ENCODE results near the gene ZSCAN22.

Gene ZSCAN22

GRCh38 chr19:58353717-58354477 lies 27.1 kb downstream of the ZSCAN22 start:
- H3K27me3 ChIP-seq (replicated peaks; ENCODE audit: control insufficient read depth, insufficient read depth, low read length) = no peaks in the 10 kb centered on the region
- TF ChIP-seq CTCF (IDR thresholded peaks at IDR 0.05; ENCODE audit: insufficient read depth, low read length, poor library complexity, severe bottlenecking) = no peak
- DNase-seq (ENCODE audit: extremely low read depth, insufficient read length) = no peak
- peaks cover 2% of the 10 kb centered on the region for H3K36me3 ChIP-seq (ENCODE audit: control insufficient read depth, insufficient read depth, low read length)
- no peak overlapping the region for H3K4me3 ChIP-seq (replicated peaks; ENCODE audit: low read depth, low read length)

GRCh38 chr19:58354478-58355030 lies 27.8 kb downstream of the ZSCAN22 start:
- TF ChIP-seq CTCF (IDR thresholded peaks at IDR 0.05; ENCODE audit: insufficient read depth, low read length, poor library complexity, severe bottlenecking) = no peak
- peaks cover 2% of the 10 kb centered on the region for H3K36me3 ChIP-seq (ENCODE audit: control insufficient read depth, insufficient read depth, low read length)
- no peaks in the 10 kb centered on the region for H3K27me3 ChIP-seq (replicated peaks; ENCODE audit: control insufficient read depth, insufficient read depth, low read length)
- no peak for DNase-seq (ENCODE audit: extremely low read depth, insufficient read length)
- no peak overlapping the region for H3K4me3 ChIP-seq (replicated peaks; ENCODE audit: low read depth, low read length)

GRCh38 chr19:58355215-58355796 lies 28.5 kb downstream of the ZSCAN22 start:
- H3K36me3 ChIP-seq (ENCODE audit: control insufficient read depth, insufficient read depth, low read length) = peaks cover 2% of the 10 kb centered on the region
- TF ChIP-seq CTCF (IDR thresholded peaks at IDR 0.05; ENCODE audit: insufficient read depth, low read length, poor library complexity, severe bottlenecking) = no peak
- DNase-seq (ENCODE audit: extremely low read depth, insufficient read length) = no peak
- H3K27me3 ChIP-seq (replicated peaks; ENCODE audit: control insufficient read depth, insufficient read depth, low read length) = no peaks in the 10 kb centered on the region
- H3K4me3 ChIP-seq (replicated peaks; ENCODE audit: low read depth, low read length) = no peak overlapping the region

- no peak overlapping the region for H3K4me3 ChIP-seq (replicated peaks; ENCODE audit: low read depth, low read length)
Observed at GRCh38 chr19:58355908-58356765, 29.3 kb downstream of the ZSCAN22 start.

More at GRCh38 chr19:58355908-58356765, 29.3 kb downstream of the ZSCAN22 start:
- no peak for TF ChIP-seq CTCF (IDR thresholded peaks at IDR 0.05; ENCODE audit: insufficient read depth, low read length, poor library complexity, severe bottlenecking)
- Histone ChIP-seq H3K36me3 (ENCODE audit: control insufficient read depth, insufficient read depth, low read length) (no peaks in the 10 kb centered on the region; the same call in none of the 2 replicates), H3K27me3 (replicated peaks; ENCODE audit: control insufficient read depth, insufficient read depth, low read length) (no peaks in the 10 kb centered on the region)
- peak; percentile 58 for DNase-seq (ENCODE audit: extremely low read depth, insufficient read length)

Data from GM06990 (cell line).